ENCODE data around the gene BMP7. TPM values are rescaled to one million over a fixed set of nuclear protein-coding genes. Genes with fewer than 3 reads are reported as not detected.
"Not testable (repeated sequence)": the region's sequence is repeated elsewhere in the genome, so short reads cannot be mapped to it uniquely, and the experiment has no call there.

BMP7 gene
- total RNA-seq, 1 donor from 2014 or later: not detected

DNA sequence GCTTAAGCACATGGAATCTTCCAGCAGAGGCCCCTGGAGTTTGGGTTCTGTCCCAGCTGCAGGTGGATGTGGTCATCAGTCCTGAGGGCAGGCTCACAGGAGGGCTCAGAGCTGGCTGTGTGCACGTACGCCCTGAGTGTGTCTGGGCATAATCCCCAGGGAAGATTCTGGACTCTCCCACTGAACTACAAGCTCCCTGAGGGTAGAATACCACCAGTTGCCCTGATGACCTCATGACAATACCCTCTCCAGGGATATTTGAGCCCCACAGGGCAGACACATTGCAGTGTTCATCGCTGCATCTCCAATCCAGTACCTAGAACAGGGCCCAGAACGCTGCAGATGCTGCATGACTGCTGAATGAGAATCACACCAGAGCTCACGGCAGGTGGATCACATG is 92.5 kb downstream of the BMP7 start:
- intact Hi-C loops (cut with micrococcal nuclease): no loop called here

DNA sequence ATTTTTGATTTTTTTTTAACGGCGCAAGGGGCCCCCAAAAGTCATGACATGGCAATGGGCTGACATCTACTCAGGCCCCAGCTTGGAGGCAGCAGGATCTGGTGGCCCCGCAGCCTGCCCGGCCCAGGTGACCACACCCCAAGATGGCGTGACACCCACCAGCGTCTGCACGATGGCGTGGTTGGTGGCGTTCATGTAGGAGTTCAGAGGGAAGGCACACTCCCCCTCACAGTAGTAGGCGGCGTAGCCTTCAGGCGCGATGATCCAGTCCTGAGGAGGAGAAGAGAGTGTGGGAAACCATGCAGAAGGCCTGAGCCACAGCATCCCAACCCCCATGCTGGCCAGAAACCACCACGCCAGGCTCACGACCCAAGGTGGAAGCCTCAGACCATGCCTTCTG is 93.4 kb downstream of the BMP7 start:
- intact Hi-C loops (cut with micrococcal nuclease): no loop called here

GRCh38 chr20:57170343-57170742 is 96.1 kb downstream of the BMP7 start:
- intact Hi-C loops (cut with micrococcal nuclease): no loop called here

DNA sequence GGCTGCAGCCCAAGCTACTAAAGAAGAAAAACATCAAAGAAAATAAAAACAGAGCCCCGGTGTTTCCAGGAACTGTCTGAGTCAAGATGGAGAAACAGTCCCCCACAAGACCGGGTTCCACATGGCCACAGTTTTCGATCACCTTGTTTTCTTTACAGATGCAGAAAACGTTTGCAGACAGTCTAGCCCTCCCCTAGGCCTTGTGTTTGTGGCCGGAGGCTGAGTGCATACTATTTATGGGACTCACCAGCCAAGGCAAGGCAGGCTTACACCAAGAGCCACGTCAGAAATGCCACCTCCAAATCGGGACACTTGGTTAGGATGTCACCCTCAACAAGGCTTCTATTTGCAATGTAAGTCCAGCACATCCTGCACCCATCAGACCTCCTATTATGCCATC is 97.3 kb downstream of the BMP7 start:
- intact Hi-C loops (cut with micrococcal nuclease): no loop called here

- intact Hi-C loops (cut with micrococcal nuclease): no loop called here
Measured at GRCh38 chr20:57167971-57168701, 98.3 kb downstream of the BMP7 start.

GRCh38 chr20:57167292-57167655 is 99.2 kb downstream of the BMP7 start:
- intact Hi-C loops (cut with micrococcal nuclease): no loop called here

GRCh38 chr20:57166568-57167291 is 99.7 kb downstream of the BMP7 start:
- intact Hi-C loops (cut with micrococcal nuclease): no loop called here

DNA sequence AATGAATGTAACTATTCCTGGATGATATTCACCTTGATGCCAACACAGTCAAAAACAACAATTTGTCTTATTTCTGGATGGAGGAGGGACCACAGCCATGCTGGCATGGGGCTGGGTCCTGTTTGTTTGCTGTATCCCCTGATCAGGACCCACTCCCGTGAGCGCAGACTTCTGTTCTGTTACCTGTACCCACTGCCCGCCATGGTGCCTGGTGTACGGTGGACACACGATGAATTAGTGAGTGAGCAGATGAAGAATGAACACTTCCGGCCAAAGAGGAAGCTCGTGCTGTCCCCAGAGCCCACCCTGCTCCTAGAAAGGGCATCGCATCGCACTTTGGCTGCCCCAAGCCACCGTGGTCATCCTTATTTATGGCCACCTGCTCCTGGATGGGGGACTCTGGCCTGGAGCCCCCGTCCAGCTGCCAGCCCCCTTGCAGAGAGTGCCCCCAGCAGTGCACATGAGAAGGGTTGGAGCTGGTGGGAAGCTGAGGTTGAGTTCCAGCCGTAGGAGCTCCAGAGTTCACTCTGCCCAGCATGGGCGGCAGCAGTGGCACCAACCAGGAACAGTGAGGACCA is 100.9 kb downstream of the BMP7 start:
- intact Hi-C loops (cut with micrococcal nuclease): no loop called here

GRCh38 chr20:57164872-57165271 is 101.6 kb downstream of the BMP7 start:
- intact Hi-C loops (cut with micrococcal nuclease): no loop called here

GRCh38 chr20:57163041-57163440 is 103.4 kb downstream of the BMP7 start:
- intact Hi-C loops (cut with micrococcal nuclease): no loop called here

- intact Hi-C loops (cut with micrococcal nuclease): no loop called here
Measured at GRCh38 chr20:57162362-57162652, 104.1 kb downstream of the BMP7 start.

- intact Hi-C loops (cut with micrococcal nuclease): no loop called here
Measured at GRCh38 chr20:57161478-57162361, 104.7 kb downstream of the BMP7 start.

GRCh38 chr20:57160985-57161384 is 105.5 kb downstream of the BMP7 start:
- intact Hi-C loops (cut with micrococcal nuclease): no loop called here

- intact Hi-C loops (cut with micrococcal nuclease): no loop called here
Measured at GRCh38 chr20:57159945-57160610, 106.4 kb downstream of the BMP7 start.

DNA sequence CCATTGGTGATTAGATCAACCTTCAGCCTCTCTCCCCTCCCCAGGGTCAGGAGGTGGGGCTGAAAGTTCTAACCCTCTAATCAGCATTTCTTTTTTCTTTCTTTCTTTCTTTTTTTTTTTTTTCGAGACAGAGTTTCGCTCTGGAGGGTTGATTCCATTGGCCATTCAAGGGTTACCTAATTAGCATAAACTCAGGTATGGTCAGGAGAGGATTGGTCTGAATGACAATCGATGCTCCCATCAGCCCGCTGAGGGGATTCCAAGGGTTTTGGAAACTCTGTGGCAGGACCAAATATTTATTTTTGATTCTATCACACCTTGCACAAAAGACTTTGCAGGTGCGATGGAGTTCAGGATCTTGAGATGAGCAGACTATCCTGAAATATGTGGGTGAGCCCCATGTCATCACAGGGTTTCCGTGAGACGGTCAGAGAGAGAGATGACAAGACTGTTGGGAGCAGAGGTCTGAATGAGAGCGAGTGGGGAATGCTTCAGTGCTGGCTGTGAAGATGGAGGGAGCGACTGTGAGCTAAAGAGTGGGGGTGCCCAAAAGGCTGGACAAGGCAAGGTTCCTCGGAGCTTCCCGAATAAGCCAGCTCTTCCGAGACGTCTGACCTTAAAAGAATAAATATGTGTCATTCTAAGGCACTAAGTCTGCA is 107.1 kb downstream of the BMP7 start:
- intact Hi-C loops (cut with micrococcal nuclease): no loop called here

DNA sequence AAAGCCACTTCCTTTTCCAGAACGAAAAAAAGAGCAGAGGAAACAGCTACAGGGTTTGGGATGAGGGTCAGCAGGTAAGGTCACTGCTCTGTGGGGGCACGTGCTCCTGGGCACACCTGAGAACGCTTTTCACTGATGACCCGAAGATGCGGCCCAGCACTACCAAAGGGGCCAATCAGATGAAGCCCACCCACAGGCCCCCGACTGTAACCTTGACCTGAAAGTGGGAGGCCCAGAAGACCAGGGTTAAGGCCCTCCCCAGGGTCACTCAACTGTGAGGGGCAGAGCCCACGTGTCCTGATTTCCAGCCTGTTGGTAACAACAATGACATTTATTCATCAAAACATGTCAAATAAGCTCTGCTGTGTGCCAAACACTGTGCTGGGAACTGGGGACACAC is 108.0 kb downstream of the BMP7 start:
- intact Hi-C loops (cut with micrococcal nuclease): no loop called here

GRCh38 chr20:57157787-57158186 is 108.7 kb downstream of the BMP7 start:
- intact Hi-C loops (cut with micrococcal nuclease): not testable (repeated sequence)

GRCh38 chr20:57157106-57157691 is 109.2 kb downstream of the BMP7 start:
- intact Hi-C loops (cut with micrococcal nuclease): no loop called here

- intact Hi-C loops (cut with micrococcal nuclease): no loop called here
Measured at GRCh38 chr20:57156011-57156729, 110.3 kb downstream of the BMP7 start.

DNA sequence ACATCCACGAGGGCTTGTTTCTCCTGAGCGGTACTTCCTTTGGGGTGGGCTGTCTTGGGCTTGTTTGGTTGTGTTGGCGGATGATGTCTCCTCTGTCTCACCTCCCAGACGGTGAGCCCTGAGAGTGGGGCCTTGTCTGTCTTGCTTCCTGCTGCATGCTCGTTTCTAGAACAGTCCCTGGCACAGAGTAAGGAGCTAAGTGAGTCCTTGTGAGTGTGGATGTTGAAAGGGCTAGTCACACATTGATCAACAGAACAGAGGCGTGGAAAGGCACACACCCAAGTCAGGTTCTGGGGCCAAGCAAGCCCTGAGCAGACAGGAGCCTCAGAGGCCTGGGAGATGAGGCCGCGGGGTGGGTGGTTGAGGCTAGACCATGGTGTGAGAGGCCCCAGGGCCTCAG is 111.0 kb downstream of the BMP7 start:
- intact Hi-C loops (cut with micrococcal nuclease): no loop called here
